ENCODE measurements around the gene BLTP2. TPM values are rescaled to one million over a fixed set of nuclear protein-coding genes. Genes with fewer than 3 reads are reported as not detected.

BLTP2 gene
- total RNA-seq (2016; rRNA removed; fragmentation: Illumina TruSeq; extraction: Trizol): 61.0 and 66.7 TPM in 2 replicates
- total RNA-seq (2016; cell fraction: cytosol; rRNA removed; fragmentation: Illumina TruSeq; extraction: Trizol; ENCODE audit: low read depth): 15.2 and 17.0 TPM in 2 replicates
- total RNA-seq (2016; cell fraction: insoluble cytoplasmic fraction; rRNA removed; fragmentation: Illumina TruSeq; extraction: Trizol): 55.0 and 65.2 TPM in 2 replicates
- 30.2 and 33.4 TPM in 2 replicates for total RNA-seq (2016; cell fraction: membrane; rRNA removed; fragmentation: Illumina TruSeq; extraction: Trizol)
- 78.3 and 94.2 TPM in 2 replicates for total RNA-seq (2016; cell fraction: nucleus; rRNA removed; fragmentation: Illumina TruSeq; extraction: Trizol)
- 66.9 and 80.9 TPM in 2 replicates for polyA plus RNA-seq (2011; rRNA removed)
- 44.0 and 51.2 TPM in 2 replicates for polyA plus RNA-seq (2011; cell fraction: cytosol; rRNA removed)
- 89.5 and 92.9 TPM in 2 replicates for polyA plus RNA-seq (2011; cell fraction: nucleus; rRNA removed)
- 31.4 and 42.7 TPM in 2 replicates for polyA plus RNA-seq (2012)
- polyA plus RNA-seq (2016; cell fraction: cytosol; fragmentation: Illumina TruSeq; extraction: Trizol; ENCODE audit: low read depth): 3.4 and 3.8 TPM in 2 replicates
- polyA plus RNA-seq (2016; cell fraction: insoluble cytoplasmic fraction; fragmentation: Illumina TruSeq; extraction: Trizol; ENCODE audit: low read depth): 35.5 and 38.3 TPM in 2 replicates
- 10.5 and 13.3 TPM in 2 replicates for polyA plus RNA-seq (2016; cell fraction: membrane; fragmentation: Illumina TruSeq; extraction: Trizol; ENCODE audit: low read depth)
- 83.5 and 84.1 TPM in 2 replicates for polyA plus RNA-seq (2016; cell fraction: nucleus; fragmentation: Illumina TruSeq; extraction: Trizol; ENCODE audit: insufficient read depth, low read depth)
- 349 and 803 TPM in 2 replicates for polyA minus RNA-seq (2011; rRNA and poly(A)+ RNA removed; ENCODE audit: low replicate concordance)
- 64.7 and 67.6 TPM in 2 replicates for polyA minus RNA-seq (2011; cell fraction: cytosol; rRNA and poly(A)+ RNA removed)
- polyA minus RNA-seq (2011; cell fraction: nucleus; rRNA and poly(A)+ RNA removed): 119 and 145 TPM in 2 replicates
- Bru-seq, nascent RNA: percentile 72 among the genes with signal in this experiment
- percentile 90 among the genes with signal in this experiment for BruChase-seq, experiment 1, labeled RNA remaining after a 6-hour chase
- BruChase-seq, experiment 2, labeled RNA remaining after a 2-hour chase: percentile 87 among the genes with signal in this experiment
- long read RNA-seq, experiment 1, partial matches to known transcripts: 4 of 5 reads
- long read RNA-seq, experiment 1, other reads (novel, unspliced or antisense): 1 of 5 reads
- long read RNA-seq, experiment 2, full-length matches to known transcripts: 6 of 125 reads
- long read RNA-seq, experiment 2, partial matches to known transcripts: 52 of 125 reads
- long read RNA-seq, experiment 2, other reads (novel, unspliced or antisense): 67 of 125 reads

DNA sequence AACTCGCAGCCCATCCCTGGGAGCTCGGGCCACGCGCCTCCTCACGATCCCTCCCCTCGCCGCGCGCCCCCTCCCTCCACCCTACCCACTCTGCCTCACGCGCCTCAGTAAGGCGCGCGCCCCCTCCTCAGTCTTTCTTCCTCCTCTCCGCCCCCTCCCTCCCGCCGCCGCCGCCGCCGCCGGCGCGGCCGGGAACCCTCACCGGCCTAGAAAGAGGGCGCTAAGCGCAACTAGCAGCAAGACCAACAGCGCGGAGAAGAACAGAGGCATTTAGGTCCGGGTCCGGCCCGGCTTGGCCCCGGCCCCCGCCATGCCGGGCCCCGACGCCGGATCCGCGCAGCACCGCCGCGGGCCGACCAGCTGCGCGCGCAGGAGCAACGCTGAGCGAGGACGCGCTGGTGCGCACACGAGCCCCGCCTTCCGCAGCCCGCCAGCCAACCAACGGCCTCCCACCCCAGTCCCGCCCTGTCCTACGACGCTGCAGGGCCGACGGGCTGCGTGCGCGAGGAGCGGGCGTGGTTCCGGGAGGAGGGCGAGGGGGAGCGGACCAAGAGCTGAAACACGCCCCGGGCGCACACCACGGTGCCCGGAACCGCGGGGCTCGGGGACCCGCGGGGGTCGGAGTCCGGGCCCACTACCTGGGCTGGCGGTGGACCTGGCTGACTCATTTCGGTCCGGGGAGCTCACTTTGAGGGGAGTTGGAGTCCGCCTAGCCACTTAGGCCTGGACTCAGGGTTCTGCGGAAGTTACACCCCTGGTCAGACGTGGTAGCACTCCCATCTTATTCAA, at the start of gene BLTP2:
BLTP2 (minus strand) TSS at position 372 of the 789 bp plus-strand sequence; CDS start at position 270, 102 bp downstream.
- no peaks in the 10 kb centered on the region; a peak in 1 of 5 replicates for H3K27me3 ChIP-seq (ENCODE audit: control insufficient read depth in 1 of 2, insufficient read depth in 2 of 2, low read length in 2 of 2)
- peak within 1 kb of the TSS; percentile 68 for H3K27ac ChIP-seq (ENCODE audit: extremely low read length, insufficient read depth, low read length)
- DNase-seq (ENCODE audit: low spot score) (peak; percentile 85), FAIRE-seq (peak; percentile 63), ATAC-seq (peak; percentile 97)
- H3K9ac ChIP-seq (ENCODE audit: insufficient read depth, low read depth, low read length): peak within 1 kb of the TSS; percentile 81
- intact Hi-C loops (cut with micrococcal nuclease; ENCODE audit: unreplicated experiment) (loop anchor here (1.0 to 5.0 kb wide), 2 partner anchors 21 to 77 kb away; no protein-coding TSS in a partner anchor), in situ Hi-C loops (cut with HindIII; ENCODE audit: extremely low pct_ligation_motif_present, low pct_unique_long_range_greater_than_20kb) (loop anchor here (5.0 to 25.0 kb wide), 2 partner anchors 72 to 242 kb away; partner anchors contain the start of genes FLOT2, RAB34 and RPL23A)
- no peaks in the 10 kb centered on the region for H4K20me1 ChIP-seq (ENCODE audit: insufficient read depth, low read length)
- BruUV-seq (replicated peaks): no TSS peak
- peaks cover 54% of the 10 kb centered on the region for H3K4me1 ChIP-seq (ENCODE audit: insufficient read depth, low read length)
- no peak within 1 kb of the TSS for H2AFZ ChIP-seq (ENCODE audit: low read length)
- H3K4me3 ChIP-seq (replicated peaks in 1 of 3; ENCODE audit: insufficient read depth in 1 of 3, low read depth in 2 of 3, low read length in 3 of 3): peak within 1 kb of the TSS; percentile 84 to 95 (median 92)
- ChIA-PET CTCF (ENCODE audit: low intra/inter-chr PET ratio, low total read pairs) (interaction anchor here (1.0 kb wide), 1 partner anchor 105 kb away, joined by 3 read pairs; no protein-coding TSS in a partner anchor), POLR2A (interaction anchor here (0.6 to 6.9 kb wide), 24 partner anchors 9 to 240 kb away, joined by 3 to 69 read pairs (median 4); partner anchors contain the start of genes ALDOC, NEK8, PIGS and PROCA1)
- H3K79me2 ChIP-seq (ENCODE audit: insufficient read depth, low read length): peaks cover 21% of the 10 kb centered on the region
- no peaks in the 10 kb centered on the region for H3K9me3 ChIP-seq (ENCODE audit: low read length)
- peak within 1 kb of the TSS; percentile 99 for H3K4me2 ChIP-seq (ENCODE audit: low read depth, low read length)
- 2% methylated on average over 29 of the region's 89 CpGs for WGBS (ENCODE audit: low lambda C conversion rate)
- H3K36me3 ChIP-seq (replicated peaks in 1 of 2; ENCODE audit: control insufficient read depth in 1 of 2, insufficient read depth in 2 of 2, low read length in 2 of 2): peaks cover 5 to 35% of the 10 kb centered on the region in 2 experiments; a peak in 4 of 5 replicates
- 0 out of 2 replicates have a peak, but pooled peaks have one; percentile 45 for TF ChIP-seq MLX (CRISPR knock-in tag; IDR thresholded peaks at IDR 0.05)
- TF ChIP-seq SALL1 (CRISPR knock-in tag; IDR thresholded peaks at IDR 0.05): peak; percentile 81
- no peak for TF ChIP-seq ZKSCAN5 (CRISPR knock-in tag; IDR thresholded peaks at IDR 0.05)
- TF ChIP-seq, protein P1, sequence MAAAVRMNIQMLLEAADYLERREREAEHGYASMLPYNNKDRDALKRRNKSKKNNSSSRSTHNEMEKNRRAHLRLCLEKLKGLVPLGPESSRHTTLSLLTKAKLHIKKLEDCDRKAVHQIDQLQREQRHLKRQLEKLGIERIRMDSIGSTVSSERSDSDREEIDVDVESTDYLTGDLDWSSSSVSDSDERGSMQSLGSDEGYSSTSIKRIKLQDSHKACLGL (CRISPR knock-in tag; IDR thresholded peaks at IDR 0.05): peak; percentile 76
- no peak for TF ChIP-seq ZNF282 (IDR thresholded peaks at IDR 0.05; ENCODE audit: partially characterized antibody)
- TF ChIP-seq POLR2AphosphoS2 (IDR thresholded peaks at IDR 0.05; ENCODE audit: low read depth, low read length): no peak
- TF ChIP-seq ELF4 (CRISPR knock-in tag; IDR thresholded peaks at IDR 0.05; ENCODE audit: borderline replicate concordance): no peak
- no peak for TF ChIP-seq SP1 (IDR thresholded peaks at IDR 0.05)
- peak; percentile 93 for TF ChIP-seq SP1 (CRISPR knock-in tag; IDR thresholded peaks at IDR 0.05)
- no peak for TF ChIP-seq NFRKB (IDR thresholded peaks at IDR 0.05)
- peak; percentile 75 for TF ChIP-seq E2F1 (CRISPR knock-in tag; IDR thresholded peaks at IDR 0.05)
- peak; percentile 81 for TF ChIP-seq TFDP2 (CRISPR knock-in tag; IDR thresholded peaks at IDR 0.05)
- TF ChIP-seq NONO (IDR thresholded peaks at IDR 0.05): no peak
- peak; percentile 94; the same call in 1 of the 2 replicates for TF ChIP-seq NONO (CRISPR knock-in tag; conservative IDR thresholded peaks at IDR 0.05)
- TF ChIP-seq, protein P2, sequence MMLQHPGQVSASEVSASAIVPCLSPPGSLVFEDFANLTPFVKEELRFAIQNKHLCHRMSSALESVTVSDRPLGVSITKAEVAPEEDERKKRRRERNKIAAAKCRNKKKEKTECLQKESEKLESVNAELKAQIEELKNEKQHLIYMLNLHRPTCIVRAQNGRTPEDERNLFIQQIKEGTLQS (CRISPR knock-in tag; IDR thresholded peaks at IDR 0.05): no peak
